ENCODE results near the gene IL20RB.

IL20RB gene

GRCh38 chr3:136932523-136932922 lies 25.3 kb upstream of the IL20RB start:
- TF ChIP-seq CTCF (IDR thresholded peaks at IDR 0.05; ENCODE audit: borderline replicate concordance, insufficient read depth, low read depth, low read length) = no peak
- no peak overlapping the region for H3K4me3 ChIP-seq (ENCODE audit: low read depth, low read length)

GRCh38 chr3:136932978-136933772 lies 24.6 kb upstream of the IL20RB start:
- no peak overlapping the region for H3K4me3 ChIP-seq (ENCODE audit: low read depth, low read length)
- TF ChIP-seq CTCF (IDR thresholded peaks at IDR 0.05; ENCODE audit: borderline replicate concordance, insufficient read depth, low read depth, low read length) = no peak

- H3K4me3 ChIP-seq (ENCODE audit: low read depth, low read length) = no peak overlapping the region
- no peak for TF ChIP-seq CTCF (IDR thresholded peaks at IDR 0.05; ENCODE audit: borderline replicate concordance, insufficient read depth, low read depth, low read length)
Observed at GRCh38 chr3:136937175-136937574, 20.6 kb upstream of the IL20RB start.

GRCh38 chr3:136937851-136938250 lies 19.9 kb upstream of the IL20RB start:
- TF ChIP-seq CTCF (IDR thresholded peaks at IDR 0.05; ENCODE audit: borderline replicate concordance, insufficient read depth, low read depth, low read length) = no peak
- H3K4me3 ChIP-seq (ENCODE audit: low read depth, low read length) = no peak overlapping the region

- no peak overlapping the region for H3K4me3 ChIP-seq (ENCODE audit: low read depth, low read length)
- no peak for TF ChIP-seq CTCF (IDR thresholded peaks at IDR 0.05; ENCODE audit: borderline replicate concordance, insufficient read depth, low read depth, low read length)
Observed at GRCh38 chr3:136938334-136938733, 19.4 kb upstream of the IL20RB start.

GRCh38 chr3:136939489-136939888 lies 18.3 kb upstream of the IL20RB start:
- no peak for TF ChIP-seq CTCF (IDR thresholded peaks at IDR 0.05; ENCODE audit: borderline replicate concordance, insufficient read depth, low read depth, low read length)
- no peak overlapping the region for H3K4me3 ChIP-seq (ENCODE audit: low read depth, low read length)

GRCh38 chr3:136942803-136943202 lies 15.0 kb upstream of the IL20RB start:
- no peak overlapping the region for H3K4me3 ChIP-seq (ENCODE audit: low read depth, low read length)
- no peak for TF ChIP-seq CTCF (IDR thresholded peaks at IDR 0.05; ENCODE audit: borderline replicate concordance, insufficient read depth, low read depth, low read length)
